ENCODE measurements around the gene PIK3CA.

DNA sequence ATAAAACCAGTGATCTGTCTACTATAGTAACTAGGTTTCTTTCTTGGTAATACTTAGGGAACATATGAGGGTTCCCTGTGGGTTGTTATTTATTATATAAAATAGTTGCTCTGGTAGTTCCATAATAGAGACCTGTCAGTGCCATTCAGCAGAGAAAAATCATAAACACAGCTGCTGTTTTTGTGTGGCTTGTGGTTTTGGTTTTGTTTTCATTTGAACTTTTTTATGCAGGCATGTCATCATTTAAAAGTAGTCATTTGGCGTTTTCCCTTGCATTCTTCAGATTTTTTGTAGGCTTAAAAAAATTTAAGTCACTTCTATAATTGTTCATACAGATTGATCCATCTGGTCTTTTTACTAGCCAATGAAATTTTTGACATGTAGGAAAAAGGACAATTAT is 47.9 kb downstream of the PIK3CA start:
- TF ChIP-seq POLR2A (IDR thresholded peaks at IDR 0.05), result no peak
- TF ChIP-seq, protein P1, sequence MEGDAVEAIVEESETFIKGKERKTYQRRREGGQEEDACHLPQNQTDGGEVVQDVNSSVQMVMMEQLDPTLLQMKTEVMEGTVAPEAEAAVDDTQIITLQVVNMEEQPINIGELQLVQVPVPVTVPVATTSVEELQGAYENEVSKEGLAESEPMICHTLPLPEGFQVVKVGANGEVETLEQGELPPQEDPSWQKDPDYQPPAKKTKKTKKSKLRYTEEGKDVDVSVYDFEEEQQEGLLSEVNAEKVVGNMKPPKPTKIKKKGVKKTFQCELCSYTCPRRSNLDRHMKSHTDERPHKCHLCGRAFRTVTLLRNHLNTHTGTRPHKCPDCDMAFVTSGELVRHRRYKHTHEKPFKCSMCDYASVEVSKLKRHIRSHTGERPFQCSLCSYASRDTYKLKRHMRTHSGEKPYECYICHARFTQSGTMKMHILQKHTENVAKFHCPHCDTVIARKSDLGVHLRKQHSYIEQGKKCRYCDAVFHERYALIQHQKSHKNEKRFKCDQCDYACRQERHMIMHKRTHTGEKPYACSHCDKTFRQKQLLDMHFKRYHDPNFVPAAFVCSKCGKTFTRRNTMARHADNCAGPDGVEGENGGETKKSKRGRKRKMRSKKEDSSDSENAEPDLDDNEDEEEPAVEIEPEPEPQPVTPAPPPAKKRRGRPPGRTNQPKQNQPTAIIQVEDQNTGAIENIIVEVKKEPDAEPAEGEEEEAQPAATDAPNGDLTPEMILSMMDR (IDR thresholded peaks at IDR 0.05), result no peak
